Stimulated activated CD4-positive, alpha-beta T cell treated with anti-CD3 and anti-CD28 coated beads, Interleukin-4, amount 100 ng/mL, for 24 hours (primary cell): Measurements from ENCODE around the gene UQCC5.

ENCODE experiments used
- DNase-seq: peaks from one replicate; pipeline ENCODE4 v3.0.0-alpha.2; 2020

The UQCC5 gene

DNA sequence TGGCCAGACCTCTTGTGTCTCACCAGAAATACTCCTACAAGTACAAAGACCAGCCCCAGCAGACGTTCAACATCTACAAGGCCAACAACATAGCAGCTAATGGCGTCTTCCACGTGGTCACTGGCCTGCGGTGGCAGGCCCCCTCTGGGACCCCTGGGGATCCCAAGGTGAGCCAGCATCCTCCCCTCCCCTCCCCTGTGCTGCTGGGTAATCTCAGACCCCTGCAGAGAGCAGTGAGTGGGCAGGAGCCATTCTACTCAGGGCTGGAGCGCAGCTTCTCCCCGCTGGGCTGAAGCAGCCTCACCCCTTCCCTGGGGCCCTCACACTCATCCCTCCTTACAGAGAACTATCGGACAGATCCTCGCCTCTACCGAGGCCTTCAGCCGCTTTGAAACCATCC lies 31.4 kb upstream of the UQCC5 start:
- DNase-seq: no peak

DNA sequence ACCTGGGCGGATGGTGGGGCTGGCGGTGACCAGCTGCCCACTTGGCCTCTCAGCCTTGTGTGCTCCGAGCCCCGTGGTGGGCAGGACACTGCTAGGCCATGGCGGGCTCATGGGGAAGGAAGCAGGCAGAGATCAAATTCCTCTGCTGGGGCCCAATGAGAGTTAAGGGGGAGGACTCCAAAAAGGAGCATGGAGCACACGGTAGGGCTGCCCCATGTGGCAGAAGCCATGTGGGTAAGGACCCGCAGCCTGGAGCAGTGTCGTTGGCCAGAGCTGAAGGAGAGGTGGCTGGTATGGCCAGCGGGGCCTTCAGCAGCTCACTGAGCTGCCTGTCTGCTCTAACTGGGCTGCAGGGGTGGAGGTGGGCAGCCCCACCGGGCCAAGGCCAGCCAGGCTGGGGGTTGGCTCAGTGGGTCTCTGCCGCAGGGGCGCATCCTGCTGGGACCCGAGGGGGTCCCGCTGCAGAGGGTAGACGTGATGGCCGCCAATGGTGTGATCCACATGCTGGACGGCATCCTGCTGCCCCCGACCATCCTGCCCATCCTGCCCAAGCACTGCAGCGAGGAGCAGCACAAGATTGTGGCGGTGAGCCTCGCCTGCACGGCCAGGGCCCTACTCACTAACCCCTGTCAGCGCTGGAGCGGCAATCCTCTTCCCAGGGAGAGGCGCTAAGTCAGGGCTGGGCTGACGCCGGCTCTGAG lies 30.0 kb upstream of the UQCC5 start:
- DNase-seq: no peak

DNA sequence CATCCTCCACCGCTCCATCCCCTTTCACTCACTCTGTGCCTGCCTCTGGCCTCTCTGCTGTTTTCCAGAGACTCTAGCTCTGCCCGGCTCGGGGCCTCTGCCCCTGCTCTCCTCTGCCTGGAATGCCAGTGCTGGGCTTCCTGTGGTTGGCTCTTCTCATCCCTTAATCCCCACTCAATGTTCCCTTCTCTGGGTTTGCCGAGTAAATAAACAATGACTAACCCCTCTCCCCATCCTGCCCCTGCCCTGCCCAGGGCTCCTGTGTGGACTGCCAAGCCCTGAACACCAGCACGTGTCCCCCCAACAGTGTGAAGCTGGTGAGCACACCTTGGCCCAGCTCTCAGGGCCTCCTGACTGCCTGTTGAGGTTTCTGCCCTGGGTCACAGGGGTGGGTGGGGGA lies 29.0 kb upstream of the UQCC5 start:
- DNase-seq: no peak

DNA sequence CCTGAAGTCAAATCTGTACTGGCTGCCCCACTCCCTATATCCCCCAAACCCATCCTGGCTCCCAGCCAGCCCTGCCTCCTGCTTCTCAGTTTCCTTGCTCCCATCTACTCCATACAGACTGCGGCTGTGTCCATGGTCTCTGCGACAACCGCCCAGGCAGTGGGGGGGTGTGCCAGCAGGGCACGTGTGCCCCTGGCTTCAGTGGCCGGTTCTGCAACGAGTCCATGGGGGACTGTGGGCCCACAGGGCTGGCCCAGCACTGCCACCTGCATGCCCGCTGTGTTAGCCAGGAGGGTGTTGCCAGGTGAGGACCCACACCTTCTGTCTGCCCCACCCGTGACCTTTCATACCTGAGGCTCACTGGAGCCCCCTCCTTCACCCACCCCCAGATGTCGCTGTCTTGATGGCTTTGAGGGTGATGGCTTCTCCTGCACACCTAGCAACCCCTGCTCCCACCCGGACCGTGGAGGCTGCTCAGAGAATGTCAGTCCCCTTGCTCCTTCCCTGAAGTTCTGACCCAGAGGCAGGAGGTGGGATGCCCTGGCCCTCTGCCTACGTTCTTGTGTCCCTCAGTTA lies 26.6 kb upstream of the UQCC5 start:
- no peak for DNase-seq

DNA sequence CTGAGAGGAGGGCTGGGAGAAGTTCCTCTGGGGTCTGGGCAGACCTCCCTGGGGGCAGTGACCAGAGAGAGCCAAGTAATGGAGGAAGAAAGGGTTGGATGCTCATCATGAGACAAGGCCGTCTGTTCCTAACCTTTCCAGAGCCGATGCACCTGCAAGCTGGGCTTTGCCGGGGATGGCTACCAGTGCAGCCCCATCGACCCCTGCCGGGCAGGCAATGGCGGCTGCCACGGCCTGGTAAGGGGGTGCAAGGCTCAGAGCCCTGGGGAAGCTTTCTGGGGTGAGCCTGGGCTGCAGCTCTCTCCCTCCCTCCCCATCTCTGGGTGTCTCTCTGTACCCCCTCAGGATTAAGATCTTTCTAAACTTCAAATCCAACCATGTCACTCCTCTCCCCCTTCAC lies 24.9 kb upstream of the UQCC5 start:
- DNase-seq: no peak

DNA sequence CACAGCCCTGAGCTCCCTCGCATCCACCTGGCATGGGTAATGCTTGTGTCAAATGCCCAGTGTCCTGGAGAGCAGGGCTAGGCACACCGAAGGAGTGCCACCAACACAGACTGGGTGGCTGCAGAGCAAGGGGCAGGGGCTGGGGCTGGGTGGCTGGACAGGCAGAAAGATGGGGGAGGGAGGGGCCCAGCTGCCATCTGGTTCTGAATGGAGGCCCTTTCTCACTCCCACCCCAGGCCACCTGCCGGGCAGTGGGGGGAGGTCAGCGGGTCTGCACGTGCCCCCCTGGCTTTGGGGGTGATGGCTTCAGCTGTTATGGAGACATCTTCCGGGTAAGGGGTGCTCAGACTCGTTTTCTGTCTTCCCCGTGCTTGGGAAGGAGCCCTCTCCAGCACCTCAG lies 24.3 kb upstream of the UQCC5 start:
- no peak for DNase-seq

DNA sequence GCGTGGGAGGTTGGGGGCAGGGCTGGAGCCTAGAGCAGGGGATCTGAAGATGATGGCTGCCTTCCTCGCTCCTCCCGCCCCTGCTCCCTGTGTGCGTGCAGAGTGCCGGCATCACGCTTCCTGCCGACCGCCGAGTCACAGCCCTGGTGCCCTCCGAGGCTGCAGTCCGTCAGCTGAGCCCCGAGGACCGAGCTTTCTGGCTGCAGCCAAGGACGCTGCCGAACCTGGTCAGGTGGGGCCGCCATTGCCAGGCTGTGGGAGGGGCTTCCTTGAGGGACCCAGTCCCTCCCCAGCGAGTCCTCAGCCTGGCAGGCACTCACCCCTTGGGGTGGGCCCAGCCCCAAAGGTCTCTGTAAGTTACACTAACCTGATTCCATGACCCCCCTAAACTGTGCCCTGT lies 23.7 kb upstream of the UQCC5 start:
- no peak for DNase-seq

DNA sequence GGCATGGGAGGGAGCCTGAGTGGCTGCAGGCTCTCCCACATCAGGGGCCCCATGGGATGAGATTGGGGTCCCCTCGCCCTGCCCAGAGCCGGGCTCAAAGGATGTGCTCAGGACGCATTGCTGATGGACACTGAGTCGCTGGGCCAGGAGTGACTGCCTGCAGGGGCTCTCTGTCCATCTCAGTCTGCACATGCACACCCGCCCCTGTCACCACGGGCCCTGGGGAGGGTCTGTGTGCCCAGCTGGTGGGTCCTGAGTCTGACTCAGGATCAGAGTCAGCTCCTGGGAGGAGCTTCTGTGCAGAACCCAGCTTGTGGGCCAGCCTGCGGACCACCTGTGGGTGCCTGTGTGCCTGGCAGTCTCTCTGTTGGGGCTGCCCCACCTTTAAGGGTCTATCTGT lies 23.1 kb upstream of the UQCC5 start:
- DNase-seq: no peak

DNA sequence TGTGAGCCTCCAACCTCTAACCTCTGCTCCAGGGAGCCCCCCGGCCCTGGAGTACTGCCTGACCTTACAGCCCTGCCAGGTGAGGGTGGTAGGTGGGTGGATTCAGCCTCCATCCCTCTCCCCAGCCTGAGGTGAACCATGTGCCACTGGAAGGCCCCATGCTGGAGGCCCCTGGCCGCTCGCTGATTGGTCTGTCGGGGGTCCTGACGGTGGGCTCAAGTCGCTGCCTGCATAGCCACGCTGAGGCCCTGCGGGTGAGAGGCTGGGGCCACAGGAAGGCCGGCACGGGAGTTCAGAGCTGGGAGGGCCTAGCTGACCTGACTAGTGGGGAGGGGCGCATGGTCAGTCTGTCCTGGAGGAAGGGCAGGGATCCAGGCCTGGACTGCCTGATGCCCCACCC lies 21.8 kb upstream of the UQCC5 start:
- DNase-seq: no peak

DNA sequence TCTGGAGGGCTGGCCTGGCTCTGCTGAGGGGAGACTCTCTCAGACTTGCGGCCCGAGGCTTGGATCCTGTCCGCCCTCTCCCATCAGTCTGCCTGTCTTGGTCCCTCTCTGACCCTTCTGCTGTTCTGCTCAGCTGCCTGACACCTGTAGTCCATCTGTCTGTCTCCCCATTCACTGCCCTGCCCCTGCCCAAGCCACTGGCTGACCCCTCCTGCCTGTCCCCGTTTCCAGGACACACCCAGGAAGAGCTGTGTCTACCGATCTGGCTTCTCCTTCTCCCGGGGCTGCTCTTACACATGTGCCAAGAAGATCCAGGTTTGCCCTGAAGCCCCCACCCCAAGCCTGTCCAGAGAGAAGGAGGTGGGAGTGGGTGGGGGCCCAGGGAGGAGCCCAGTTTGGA lies 21.2 kb upstream of the UQCC5 start:
- no peak for DNase-seq

DNA sequence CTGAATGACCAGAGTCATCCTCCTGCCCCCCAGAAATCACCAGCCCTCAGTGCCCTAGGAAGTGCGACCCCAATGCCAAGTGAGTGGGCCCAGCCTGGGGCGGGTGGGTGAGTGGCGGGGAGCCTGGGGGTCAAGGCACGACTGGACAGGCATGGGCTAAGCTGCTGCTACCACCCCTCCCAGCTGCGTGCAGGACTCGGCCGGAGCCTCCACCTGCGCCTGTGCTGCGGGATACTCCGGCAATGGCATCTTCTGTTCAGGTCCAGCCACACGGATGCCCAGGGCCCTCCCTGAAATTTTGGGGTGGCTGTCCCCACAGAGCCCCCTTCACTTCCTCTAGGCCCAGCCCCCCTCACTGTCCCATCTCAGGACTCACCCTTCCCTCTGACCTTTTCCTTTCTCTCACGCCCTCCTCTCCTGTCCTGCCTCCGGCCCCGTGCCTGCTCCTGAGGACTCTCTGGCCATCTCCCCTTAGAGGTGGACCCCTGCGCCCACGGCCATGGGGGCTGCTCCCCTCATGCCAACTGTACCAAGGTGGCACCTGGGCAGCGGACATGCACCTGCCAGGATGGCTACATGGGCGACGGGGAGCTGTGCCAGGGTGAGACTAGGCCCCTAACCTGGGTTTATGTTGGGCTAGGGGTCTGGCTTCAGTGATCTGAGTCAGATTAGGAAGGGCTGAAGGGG lies 19.8 kb upstream of the UQCC5 start:
- no peak for DNase-seq

DNA sequence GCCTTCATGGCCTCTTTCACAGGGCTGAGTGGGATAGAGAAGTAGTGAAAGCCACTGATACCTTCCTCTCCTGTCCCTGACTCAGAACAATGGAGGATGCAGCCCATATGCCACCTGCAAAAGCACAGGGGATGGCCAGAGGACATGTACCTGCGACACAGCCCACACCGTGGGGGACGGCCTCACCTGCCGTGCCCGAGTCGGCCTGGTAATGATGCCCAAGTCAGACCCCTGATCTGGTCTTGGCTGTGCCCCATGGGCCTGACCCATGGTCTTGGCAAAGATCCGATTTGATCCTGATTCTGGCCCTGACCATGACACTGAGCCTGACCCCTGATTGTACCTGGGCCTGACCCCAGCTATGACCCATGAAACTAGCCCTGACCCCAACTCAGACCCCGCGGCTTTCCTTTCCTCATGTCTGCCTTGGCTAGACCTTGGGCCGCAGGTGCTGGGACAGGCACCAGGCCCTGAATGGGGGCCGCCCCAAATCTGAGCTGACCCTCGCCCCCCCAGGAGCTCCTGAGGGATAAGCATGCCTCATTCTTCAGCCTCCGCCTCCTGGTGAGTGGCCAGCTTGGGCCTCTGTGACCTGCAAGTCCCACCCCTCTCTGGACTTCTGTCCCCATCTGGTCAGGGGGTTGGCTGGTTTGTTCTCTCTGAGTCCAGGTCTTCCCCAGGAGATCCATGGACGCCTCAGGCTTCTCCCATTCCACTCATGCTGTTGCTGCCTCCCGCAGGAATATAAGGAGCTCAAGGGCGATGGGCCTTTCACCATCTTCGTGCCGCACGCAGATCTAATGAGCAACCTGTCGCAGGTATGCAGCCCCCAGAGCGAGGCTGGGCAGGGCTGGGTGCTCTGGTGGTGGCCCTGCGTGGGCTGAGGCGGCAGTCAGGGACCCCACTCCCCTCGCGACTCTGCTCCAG lies 18.3 kb upstream of the UQCC5 start:
- DNase-seq: no peak

DNA sequence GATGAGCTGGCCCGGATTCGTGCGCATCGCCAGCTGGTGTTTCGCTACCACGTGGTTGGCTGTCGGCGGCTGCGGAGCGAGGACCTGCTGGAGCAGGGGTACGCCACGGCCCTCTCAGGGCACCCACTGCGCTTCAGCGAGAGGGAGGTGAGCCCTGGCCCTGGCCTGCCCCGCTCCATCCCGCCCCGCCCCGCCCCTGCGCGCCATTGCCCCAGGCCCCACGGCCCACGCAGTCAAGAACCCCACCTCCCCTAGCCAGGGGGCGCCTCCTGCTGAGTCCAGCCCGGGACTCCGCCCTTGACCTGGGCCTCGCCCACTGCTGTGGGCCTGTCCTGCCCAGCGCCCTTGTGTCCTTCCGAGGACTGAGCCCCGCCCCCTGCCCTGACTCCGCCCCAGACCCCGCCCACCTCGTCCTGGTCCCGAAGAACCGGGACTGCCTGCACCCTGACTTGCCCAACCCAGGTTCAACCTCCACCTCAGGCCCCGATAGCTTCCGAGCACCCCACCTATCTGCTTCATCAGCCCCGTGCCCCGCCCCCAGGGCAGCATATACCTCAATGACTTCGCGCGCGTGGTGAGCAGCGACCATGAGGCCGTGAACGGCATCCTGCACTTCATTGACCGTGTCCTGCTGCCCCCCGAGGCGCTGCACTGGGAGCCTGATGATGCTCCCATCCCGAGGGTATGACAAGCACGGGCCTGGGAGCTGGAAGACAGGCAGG lies 17.5 kb upstream of the UQCC5 start:
- no peak for DNase-seq

DNA sequence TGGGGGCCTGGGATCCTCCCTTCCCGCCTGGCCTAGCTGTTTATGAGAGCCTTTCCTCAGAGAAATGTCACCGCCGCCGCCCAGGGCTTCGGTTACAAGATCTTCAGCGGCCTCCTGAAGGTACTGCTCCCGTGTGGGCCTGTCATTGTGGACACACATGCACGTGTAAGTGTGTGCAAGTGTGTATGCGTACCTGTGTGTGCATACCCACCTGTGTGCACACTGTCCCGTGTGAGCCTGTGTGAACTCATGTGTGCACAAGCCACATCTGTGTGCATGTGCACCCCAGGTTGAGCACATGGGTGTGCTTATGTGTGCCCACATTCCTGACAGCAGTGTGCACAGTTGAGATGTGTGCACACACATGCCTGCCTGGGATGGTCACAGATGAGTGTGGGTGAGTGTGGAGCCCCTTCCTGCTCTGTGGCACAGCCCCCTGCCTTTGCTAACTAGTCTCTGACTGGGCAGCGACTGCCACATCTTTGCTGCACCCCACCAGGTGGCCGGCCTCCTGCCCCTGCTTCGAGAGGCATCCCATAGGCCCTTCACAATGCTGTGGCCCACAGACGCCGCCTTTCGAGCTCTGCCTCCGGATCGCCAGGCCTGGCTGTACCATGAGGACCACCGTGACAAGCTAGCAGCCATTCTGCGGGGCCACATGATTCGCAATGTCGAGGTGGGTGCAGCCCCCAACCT lies 16.8 kb upstream of the UQCC5 start:
- DNase-seq: no peak

DNA sequence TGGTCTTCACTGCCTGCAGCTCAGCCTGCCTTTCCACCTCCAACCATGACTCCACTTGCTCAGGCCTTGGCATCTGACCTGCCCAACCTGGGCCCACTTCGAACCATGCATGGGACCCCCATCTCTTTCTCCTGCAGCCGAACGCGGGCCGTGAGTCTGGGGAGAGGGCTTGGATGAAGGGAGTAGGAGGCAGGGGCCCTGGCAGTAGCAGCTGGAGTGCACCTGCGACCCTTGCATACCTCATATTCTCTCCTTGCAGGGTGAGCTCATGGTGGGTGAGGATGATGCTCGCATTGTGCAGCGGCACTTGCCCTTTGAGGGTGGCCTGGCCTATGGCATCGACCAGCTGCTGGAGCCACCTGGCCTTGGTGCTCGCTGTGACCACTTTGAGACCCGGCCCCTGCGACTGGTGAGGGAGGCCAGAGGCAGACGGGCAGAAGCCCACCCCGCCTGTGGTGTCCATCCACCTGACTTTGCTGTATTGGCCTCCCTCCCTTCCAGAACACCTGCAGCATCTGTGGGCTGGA lies 16.2 kb upstream of the UQCC5 start:
- no peak for DNase-seq

DNA sequence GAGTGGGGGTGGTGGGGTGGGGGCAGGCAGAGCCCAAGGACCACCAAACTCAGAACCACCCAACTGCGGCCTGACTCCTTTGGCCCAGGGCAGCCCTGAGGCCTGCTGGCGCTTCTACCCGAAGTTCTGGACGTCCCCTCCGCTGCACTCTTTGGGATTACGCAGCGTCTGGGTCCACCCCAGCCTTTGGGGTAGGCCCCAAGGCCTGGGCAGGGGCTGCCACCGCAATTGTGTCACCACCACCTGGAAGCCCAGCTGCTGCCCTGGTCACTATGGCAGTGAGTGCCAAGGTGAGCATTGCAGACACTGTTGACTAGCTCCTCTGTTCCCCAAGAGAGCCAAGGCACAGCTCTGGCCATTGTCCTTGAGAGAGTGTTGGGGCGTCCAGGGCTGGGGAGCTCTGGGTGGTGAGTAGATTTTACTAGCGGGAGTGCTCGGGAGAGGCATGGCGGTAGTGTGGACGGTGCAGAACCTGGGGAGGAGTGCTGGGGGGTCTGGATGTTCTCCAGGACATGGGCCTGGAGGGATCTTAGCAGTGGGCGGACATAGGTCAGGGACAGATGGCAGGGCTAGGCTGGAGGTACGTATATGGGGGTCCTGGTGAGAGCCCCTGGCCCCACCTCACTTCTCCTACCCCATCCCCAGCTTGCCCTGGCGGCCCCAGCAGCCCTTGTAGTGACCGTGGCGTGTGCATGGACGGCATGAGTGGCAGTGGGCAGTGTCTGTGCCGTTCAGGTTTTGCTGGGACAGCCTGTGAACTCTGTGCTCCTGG lies 15.5 kb upstream of the UQCC5 start:
- no peak for DNase-seq

DNA sequence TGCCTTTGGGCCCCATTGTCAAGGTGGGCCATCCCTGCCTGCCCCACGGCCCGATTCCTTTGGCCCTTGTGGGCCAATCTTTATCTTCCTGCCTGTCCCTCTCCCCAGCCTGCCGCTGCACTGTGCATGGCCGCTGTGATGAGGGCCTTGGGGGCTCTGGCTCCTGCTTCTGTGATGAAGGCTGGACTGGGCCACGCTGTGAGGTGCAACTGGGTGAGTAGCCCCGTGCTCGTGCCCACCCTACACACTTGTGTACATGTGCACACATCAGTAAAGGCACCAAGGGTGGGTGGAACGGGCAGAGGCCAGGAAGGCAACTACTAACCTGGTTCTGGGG lies 14.9 kb upstream of the UQCC5 start:
- DNase-seq: no peak

DNA sequence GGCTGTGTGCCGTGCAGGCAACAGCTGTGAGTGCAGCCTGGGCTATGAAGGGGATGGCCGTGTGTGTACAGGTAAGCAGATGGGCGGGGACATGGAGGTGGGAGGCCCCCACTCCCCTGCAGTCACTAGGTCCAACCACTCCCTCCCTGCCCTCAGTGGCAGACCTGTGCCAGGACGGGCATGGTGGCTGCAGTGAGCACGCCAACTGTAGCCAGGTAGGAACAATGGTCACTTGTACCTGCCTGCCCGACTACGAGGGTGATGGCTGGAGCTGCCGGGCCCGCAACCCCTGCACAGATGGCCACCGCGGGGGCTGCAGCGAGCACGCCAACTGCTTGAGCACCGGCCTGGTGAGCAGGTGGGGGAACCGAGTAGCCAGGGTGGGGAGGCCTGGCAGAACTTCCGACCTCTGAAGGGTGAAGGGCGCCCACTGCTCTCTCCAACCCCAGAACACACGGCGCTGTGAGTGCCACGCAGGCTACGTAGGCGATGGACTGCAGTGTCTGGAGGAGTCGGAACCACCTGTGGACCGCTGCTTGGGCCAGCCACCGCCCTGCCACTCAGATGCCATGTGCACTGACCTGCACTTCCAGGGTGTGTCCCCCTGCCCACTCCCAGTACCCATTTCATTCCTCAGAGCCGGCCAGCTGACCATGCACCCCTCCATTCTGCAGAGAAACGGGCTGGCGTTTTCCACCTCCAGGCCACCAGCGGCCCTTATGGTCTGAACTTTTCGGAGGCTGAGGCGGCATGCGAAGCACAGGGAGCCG lies 14.3 kb upstream of the UQCC5 start:
- no peak for DNase-seq

DNA sequence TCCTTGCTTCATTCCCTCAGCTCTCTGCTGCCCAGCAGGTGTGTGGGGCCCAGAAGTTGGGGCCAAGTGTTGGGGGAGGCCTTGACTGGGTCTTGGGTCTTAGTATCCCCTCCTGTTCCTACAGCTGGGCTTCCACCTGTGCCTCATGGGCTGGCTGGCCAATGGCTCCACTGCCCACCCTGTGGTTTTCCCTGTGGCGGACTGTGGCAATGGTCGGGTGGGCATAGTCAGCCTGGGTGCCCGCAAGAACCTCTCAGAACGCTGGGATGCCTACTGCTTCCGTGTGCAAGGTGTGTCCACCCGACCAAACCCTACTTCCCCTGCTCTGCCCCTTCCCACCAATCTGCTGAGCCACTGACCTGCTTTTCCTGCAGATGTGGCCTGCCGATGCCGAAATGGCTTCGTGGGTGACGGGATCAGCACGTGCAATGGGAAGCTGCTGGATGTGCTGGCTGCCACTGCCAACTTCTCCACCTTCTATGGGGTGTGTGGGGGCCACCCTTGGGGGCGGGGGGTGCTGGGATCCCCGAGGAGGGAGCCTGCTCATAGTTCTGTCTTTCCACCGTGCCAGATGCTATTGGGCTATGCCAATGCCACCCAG lies 13.7 kb upstream of the UQCC5 start:
- DNase-seq: no peak
